Heart left ventricle (tissue), 16 donors: Measurements from ENCODE around the gene NKD1. TPM values are rescaled to one million over a fixed set of nuclear protein-coding genes. Genes with fewer than 3 reads are reported as not detected.

ENCODE experiments used
- ATAC-seq, 4 donors: fragments of 200-7000 bp; cut with Tn5 transposase; one replicate each; pipeline ENCODE4 v1.9.1; 2020 to 2022; ENCODE audit warnings: moderate library complexity in 4 of 4, mild to moderate bottlenecking in 3 of 4, moderate number of reproducible peaks in 1 of 4
- DNase-seq, 5 donors: peaks; one replicate each; pipeline ENCODE4 v3.0.0-alpha.2; 2020
- H3K27ac ChIP-seq, 12 donors: fragments of 200-600 bp; sonication (generic) in 4 of 12; one replicate each; pipeline versions ENCODE4 v1.5.0 to v1.8.0; 2016 to 2022; ENCODE audit warnings: mild to moderate bottlenecking in 2 of 12
- H3K27me3 ChIP-seq, 9 donors: fragments of 200-600 bp; sonication (generic) in 2 of 9; one replicate each; pipeline versions ENCODE4 v1.5.1 to v1.8.0; 2016 to 2022; ENCODE audit warnings: mild to moderate bottlenecking in 3 of 9
- H3K36me3 ChIP-seq, 9 donors: fragments of 200-600 bp; sonication (generic) in 2 of 9; one replicate each; pipeline versions ENCODE4 v1.5.0 to v1.8.0; 2018 to 2022; ENCODE audit warnings: mild to moderate bottlenecking in 2 of 9
- H3K4me1 ChIP-seq, 12 donors: fragments of 200-600 bp; sonication (generic) in 4 of 12; one replicate each; pipeline versions ENCODE4 v1.5.0 to v1.8.0; 2016 to 2022; ENCODE audit warnings: mild to moderate bottlenecking in 3 of 12
- H3K4me3 ChIP-seq, 12 donors: fragments of 200-600 bp; sonication (generic) in 4 of 12; one replicate each; pipeline versions ENCODE4 v1.5.0 to v1.8.0; 2017 to 2022; ENCODE audit warnings: mild to moderate bottlenecking in 9 of 12, moderate library complexity in 4 of 12
- H3K9me3 ChIP-seq, 12 donors: fragments of 200-600 bp; sonication (generic) in 4 of 12; one replicate each; pipeline versions ENCODE4 v1.5.0 to v1.8.0; 2016 to 2022; ENCODE audit warnings: mild to moderate bottlenecking in 1 of 12
- POLR2A ChIP-seq, 2 donors: fragments of 450-650 bp; IDR thresholded peaks; one replicate each; pipeline ENCODE4 v1.6.1; 2017; ENCODE audit warnings: antibody characterized with exemption in 2 of 2, mild to moderate bottlenecking in 2 of 2, moderate library complexity in 2 of 2
- WGBS, 4 donors: extraction: QIAGEN DNeasy Blood & Tissue Kit in 2 of 4; methylation state at CpG; one replicate each; pipeline versions ENCODE4 v1.1.5 to v1.1.7; 2013 to 2018; 5-methylcytosine and 5-hydroxymethylcytosine counted together
- intact Hi-C, 10 donors: fragments of 100-400 bp; cut with DNase I; formaldehyde crosslinking; loops; one replicate each; pipeline versions ENCODE4 v1.11.1 to v1.14.2; 2022
- polyA plus RNA-seq, 2 donors: library from polyadenylated mRNA; stranded (reverse); fragments of 200-250 nt; gene quantifications; one replicate each; pipeline ENCODE4 v1.2.3, GENCODE V29; 2013
- total RNA-seq, 9 donors: library from RNA; depleted of rRNA in 2 of 9; stranded (reverse); fragments of >200 nt in 2 of 9; fragmentation: NEBNext Ultra II Directional in 3 of 9; extraction: Animal tissue kit (Norgen Biotek cat#: 25700) in 3 of 9; gene quantifications; one replicate each; pipeline versions ENCODE4 v1.1.0 to v1.2.4, GENCODE V29; 2016 to 2023
- TF ChIP-seq, protein P1 (sequence below), 12 donors: fragments of 200-600 bp; sonication (generic) in 4 of 12; IDR thresholded peaks; one replicate each; pipeline versions ENCODE4 v1.5.0 to v1.8.0; 2018 to 2022; ENCODE audit warnings: antibody characterized with exemption in 12 of 12, mild to moderate bottlenecking in 5 of 12
- donor health status: ischemic (EF 13 %, LVEDD 7.1; RV severe dilation, severe dysfunction).
- donor health status: healthy with polysubstance abuse.
- donor health status: DM: no; HTN: yes; CAD: no.
- donor health status: DM: no; HTN: no; CAD: no.
- donor health status: ischemic (EF 25% LVEDD 6.9; RV normal size, moderate dysfunction).
- donor health status: ischemic (EF 25% LVEDD 5.7; RV mildly dilated, moderate dysfunction).
- donor health status: healthy.
- donor health status: DM: yes; HTN: yes; CAD: no.
- donor health status: ischemic (EF 35%, LVEDD 5.7; RV mildly dilated, moderate dysfunction).
- donor health status: nonischemic (EF 11% LVEDD 7.7; RV severe dilation, severe dysfunction).
- donor health status: DM: yes; HTN: yes; CAD: no.
- donor health status: PGD.
- donor health status: ischemic (EF 29% LVEDD 5.4; RV normal size, mild dysfunction).
- donor health status: nonischemic (EF 23%, LVEDD 6.1; RV moderate dilation, normal function).

The NKD1 gene
- total and polyA plus RNA-seq, 11 donors, result 0.05 to 1.0 (median 0.26) TPM

DNA sequence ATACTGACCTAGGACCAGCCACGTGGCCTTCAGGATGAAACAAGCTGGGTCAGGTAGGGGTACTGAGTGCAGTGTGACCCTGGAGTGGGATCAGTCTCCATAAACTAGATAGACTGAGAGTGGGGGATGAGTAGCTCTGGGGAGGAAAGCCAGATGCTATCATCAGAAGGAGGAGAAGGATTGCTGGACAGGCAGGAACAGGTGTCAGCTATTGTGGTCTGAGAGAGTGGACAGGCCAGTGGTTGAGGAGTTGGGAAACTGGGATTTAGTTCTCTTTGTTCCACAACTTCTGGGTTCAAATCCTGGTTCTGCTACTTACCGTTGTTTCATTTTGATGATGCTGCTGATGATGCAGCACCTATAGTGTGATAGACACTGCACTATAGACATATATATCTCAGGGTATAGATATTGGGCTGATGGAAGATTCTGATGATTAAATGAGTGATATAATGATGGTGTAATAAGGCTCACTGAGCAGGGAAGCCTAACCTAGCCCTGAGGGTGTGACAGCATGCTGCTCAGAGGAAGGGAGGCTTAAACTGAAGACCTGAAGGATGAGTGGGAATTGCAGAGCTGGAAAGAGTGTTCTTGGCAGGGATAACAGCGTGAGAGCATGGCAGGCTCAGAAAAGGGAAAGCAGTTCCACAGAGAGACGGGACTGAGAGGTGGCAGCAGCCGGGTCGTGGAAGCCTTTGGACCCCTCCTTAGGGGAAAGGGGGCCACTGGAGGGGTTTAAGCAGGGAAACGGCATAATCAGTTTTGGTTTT is 66.9 kb downstream of the NKD1 start:
- TF ChIP-seq POLR2A (IDR thresholded peaks at IDR 0.05), result no peak
- TF ChIP-seq, protein P1, sequence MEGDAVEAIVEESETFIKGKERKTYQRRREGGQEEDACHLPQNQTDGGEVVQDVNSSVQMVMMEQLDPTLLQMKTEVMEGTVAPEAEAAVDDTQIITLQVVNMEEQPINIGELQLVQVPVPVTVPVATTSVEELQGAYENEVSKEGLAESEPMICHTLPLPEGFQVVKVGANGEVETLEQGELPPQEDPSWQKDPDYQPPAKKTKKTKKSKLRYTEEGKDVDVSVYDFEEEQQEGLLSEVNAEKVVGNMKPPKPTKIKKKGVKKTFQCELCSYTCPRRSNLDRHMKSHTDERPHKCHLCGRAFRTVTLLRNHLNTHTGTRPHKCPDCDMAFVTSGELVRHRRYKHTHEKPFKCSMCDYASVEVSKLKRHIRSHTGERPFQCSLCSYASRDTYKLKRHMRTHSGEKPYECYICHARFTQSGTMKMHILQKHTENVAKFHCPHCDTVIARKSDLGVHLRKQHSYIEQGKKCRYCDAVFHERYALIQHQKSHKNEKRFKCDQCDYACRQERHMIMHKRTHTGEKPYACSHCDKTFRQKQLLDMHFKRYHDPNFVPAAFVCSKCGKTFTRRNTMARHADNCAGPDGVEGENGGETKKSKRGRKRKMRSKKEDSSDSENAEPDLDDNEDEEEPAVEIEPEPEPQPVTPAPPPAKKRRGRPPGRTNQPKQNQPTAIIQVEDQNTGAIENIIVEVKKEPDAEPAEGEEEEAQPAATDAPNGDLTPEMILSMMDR (IDR thresholded peaks at IDR 0.05), result no peak
- no peak for DNase-seq
- H3K36me3 ChIP-seq, result no peaks in the 10 kb centered on the region
- H3K4me3 ChIP-seq, result no peak overlapping the region
- peaks cover 0 to 57% (median 32%) of the 10 kb centered on the region in 12 donors for H3K4me1 ChIP-seq
- no peaks in the 10 kb centered on the region for H3K27me3 ChIP-seq
- H3K9me3 ChIP-seq, result no peaks in the 10 kb centered on the region
- WGBS, 4 donors, result 50 to 68% (median 65%) methylated on average over 7 of the region's 7 CpGs
- peak overlapping the region in 2 of 12 donors; percentile 64 to 89 for H3K27ac ChIP-seq
- intact Hi-C loops, result no loop called here
- no peak for ATAC-seq

DNA sequence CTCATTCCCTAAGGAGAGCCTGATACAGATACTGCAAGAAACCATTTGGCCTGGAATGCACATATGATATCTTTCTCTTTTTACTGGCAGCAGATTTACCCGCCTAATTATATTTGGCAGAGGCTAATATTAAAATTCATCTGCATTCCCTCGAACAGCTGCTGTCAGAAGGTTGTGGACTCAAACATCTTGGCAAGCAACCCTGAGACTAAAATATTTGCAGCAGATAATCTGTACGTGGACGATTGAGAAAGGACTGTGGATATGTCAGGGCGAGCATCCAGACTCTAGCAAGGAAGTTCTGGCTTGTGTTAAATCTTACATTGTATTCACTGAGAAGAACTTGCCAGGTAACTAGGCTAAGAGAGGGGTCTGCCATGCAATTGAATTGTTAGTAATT is 67.7 kb downstream of the NKD1 start:
- H3K36me3 ChIP-seq, result no peaks in the 10 kb centered on the region
- DNase-seq (no peak), ATAC-seq (peak in 1 of 4 donors; percentile 55)
- H3K27me3 ChIP-seq, result no peaks in the 10 kb centered on the region
- WGBS, 4 donors, result 17 to 26% (median 20%) methylated on average over 5 of the region's 5 CpGs
- intact Hi-C loops, result no loop called here
- peak overlapping the region in 1 of 12 donors; percentile 89 for H3K27ac ChIP-seq
- H3K4me1 ChIP-seq, result peaks cover 0 to 50% (median 32%) of the 10 kb centered on the region in 12 donors
- TF ChIP-seq, protein P1 (IDR thresholded peaks at IDR 0.05), result no peak
- no peak for TF ChIP-seq POLR2A (IDR thresholded peaks at IDR 0.05)
- no peaks in the 10 kb centered on the region for H3K9me3 ChIP-seq
- H3K4me3 ChIP-seq, result no peak overlapping the region

DNA sequence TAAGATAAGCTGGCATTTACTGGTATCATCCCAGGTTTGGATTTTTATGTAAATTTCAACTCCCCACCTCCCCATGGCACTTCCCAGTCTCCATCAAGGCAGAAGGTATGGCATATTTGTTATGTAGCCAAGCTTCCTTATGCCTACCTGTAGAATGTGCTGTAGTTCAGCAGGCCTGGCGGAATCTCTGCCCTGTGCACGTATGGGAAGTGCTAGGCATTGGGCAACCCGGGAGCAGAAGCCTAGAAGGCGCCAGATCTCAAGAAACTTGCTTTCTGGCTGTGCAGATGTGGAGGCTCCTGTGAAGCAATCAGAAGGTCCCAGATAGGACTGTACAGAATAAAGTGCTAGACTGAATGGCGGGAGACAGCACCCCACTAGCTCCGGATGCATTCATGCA is 68.2 kb downstream of the NKD1 start:
- DNase-seq (no peak), ATAC-seq (peak in 3 of 4 donors; percentile 1 to 6 (median 6))
- H3K4me3 ChIP-seq, result no peak overlapping the region
- H3K36me3 ChIP-seq, result no peaks in the 10 kb centered on the region
- H3K27me3 ChIP-seq, result no peaks in the 10 kb centered on the region
- no peaks in the 10 kb centered on the region for H3K9me3 ChIP-seq
- WGBS, 4 donors, result 62 to 77% (median 69%) methylated on average over 6 of the region's 6 CpGs
- H3K27ac ChIP-seq, result peak overlapping the region in 1 of 12 donors; percentile 89
- no peak for TF ChIP-seq POLR2A (IDR thresholded peaks at IDR 0.05)
- TF ChIP-seq, protein P1 (IDR thresholded peaks at IDR 0.05), result no peak
- intact Hi-C loops, result no loop called here
- H3K4me1 ChIP-seq, result peaks cover 0 to 47% (median 31%) of the 10 kb centered on the region in 12 donors

DNA sequence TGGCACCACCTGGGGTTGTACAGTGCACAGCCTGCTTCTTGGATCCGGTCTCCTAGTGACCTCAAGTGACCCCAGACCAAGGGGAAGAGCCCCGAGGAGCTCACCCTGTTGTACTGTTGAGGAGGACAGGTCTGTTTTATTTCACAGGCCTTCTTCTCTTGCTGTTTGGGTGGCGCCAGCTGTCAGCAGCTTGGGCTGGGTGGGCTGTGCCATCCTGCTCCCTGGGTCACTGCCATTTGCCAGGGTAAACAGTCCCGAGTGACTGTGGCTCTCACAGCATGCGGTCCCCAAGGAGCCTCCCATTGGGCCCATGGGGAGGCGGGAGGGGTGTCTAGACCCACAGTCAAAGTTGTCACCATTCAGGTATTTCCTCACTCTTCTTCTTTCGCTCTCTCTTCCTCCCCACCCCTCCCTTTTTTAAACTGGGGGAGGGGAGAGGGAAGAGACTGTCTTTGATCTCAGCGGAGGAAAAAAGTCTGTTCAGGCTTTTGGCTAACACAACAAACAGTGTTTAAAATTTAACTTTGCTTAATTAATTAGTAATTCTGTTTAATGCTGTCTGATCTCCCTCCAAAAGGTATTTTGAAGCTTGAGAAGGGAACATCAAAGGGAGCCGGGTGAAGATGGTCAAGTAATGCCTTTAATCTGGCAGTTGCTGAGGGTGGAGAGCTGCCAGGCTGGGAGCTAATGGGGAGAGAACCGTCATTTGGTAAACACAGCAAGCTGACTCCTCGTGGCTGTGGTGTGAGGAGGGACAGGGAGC is 68.9 kb downstream of the NKD1 start:
- no peaks in the 10 kb centered on the region for H3K27me3 ChIP-seq
- intact Hi-C loops, result no loop called here
- no peak overlapping the region for H3K4me3 ChIP-seq
- TF ChIP-seq, protein P1 (IDR thresholded peaks at IDR 0.05), result no peak
- TF ChIP-seq POLR2A (IDR thresholded peaks at IDR 0.05), result no peak
- DNase-seq (no peak), ATAC-seq (peak; percentile 57 to 79 (median 67))
- no peaks in the 10 kb centered on the region for H3K9me3 ChIP-seq
- H3K4me1 ChIP-seq, result peaks cover 0 to 47% (median 27%) of the 10 kb centered on the region in 12 donors
- WGBS, 4 donors, result 39 to 54% (median 51%) methylated on average over 11 of the region's 11 CpGs
- no peaks in the 10 kb centered on the region for H3K36me3 ChIP-seq
- H3K27ac ChIP-seq, result peak overlapping the region in 1 of 12 donors; percentile 89
